GF-D8 (cell line): ENCODE data around the gene GJD3.

Experiments used
- DNase-seq: peaks from one replicate; lab custom pipeline; 2025; lab: John Stamatoyannopoulos, UW

Gene GJD3

GRCh38 chr17:40351359-40352236, 12.9 kb downstream of the GJD3 start:
- no peak for DNase-seq

GRCh38 chr17:40350689-40351358, 13.7 kb downstream of the GJD3 start:
- DNase-seq, result no peak

DNA sequence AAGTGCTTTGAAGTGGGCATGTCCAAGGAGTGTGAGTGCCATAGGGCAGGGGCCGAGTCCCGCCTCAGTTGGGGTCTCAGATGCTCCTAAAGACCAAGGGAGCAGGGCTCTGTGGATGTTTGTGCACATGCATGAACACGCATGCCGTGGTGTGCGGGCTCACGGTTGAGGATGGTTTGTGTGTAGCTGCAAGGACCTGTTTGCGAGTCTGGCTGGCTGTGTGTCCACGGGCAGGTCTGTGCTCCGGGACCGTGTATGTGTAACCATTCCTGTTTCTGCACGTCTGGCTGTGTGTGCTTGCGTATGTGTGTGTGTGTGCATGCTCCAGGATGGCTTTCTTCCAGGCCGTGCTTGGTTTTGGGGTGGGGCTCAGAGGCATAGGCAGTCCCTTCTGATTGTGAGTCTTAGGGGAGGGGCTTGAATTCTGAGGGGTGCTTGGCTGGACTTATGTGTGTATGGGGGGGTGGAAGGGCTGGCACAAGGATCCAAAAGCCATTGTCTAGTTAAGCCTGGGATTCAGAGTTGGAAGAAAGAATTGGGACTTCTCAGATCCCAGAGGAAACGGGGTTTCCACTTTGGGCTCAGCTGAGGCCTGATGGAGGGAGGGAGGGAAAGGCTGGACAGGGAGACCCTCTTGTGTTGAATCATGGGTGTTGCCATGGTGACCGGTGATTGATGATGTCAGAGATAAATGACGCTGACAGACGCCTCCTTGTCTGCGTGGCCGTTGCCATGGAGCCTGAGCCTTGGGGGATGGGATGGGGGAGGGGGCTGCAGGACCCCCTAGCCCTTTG, 14.4 kb downstream of the GJD3 start:
- no peak for DNase-seq

GRCh38 chr17:40349477-40349894, 15.1 kb downstream of the GJD3 start:
- no peak for DNase-seq

GRCh38 chr17:40348562-40349476, 15.7 kb downstream of the GJD3 start:
- no peak for DNase-seq

- DNase-seq, result no peak
These were observed 16.4 kb downstream of the GJD3 start for GRCh38 chr17:40348136-40348504.

GRCh38 chr17:40347319-40348135, 17.0 kb downstream of the GJD3 start:
- no peak for DNase-seq

GRCh38 chr17:40346765-40347158, 17.8 kb downstream of the GJD3 start:
- DNase-seq, result no peak

GRCh38 chr17:40345994-40346764, 18.4 kb downstream of the GJD3 start:
- DNase-seq, result no peak

DNA sequence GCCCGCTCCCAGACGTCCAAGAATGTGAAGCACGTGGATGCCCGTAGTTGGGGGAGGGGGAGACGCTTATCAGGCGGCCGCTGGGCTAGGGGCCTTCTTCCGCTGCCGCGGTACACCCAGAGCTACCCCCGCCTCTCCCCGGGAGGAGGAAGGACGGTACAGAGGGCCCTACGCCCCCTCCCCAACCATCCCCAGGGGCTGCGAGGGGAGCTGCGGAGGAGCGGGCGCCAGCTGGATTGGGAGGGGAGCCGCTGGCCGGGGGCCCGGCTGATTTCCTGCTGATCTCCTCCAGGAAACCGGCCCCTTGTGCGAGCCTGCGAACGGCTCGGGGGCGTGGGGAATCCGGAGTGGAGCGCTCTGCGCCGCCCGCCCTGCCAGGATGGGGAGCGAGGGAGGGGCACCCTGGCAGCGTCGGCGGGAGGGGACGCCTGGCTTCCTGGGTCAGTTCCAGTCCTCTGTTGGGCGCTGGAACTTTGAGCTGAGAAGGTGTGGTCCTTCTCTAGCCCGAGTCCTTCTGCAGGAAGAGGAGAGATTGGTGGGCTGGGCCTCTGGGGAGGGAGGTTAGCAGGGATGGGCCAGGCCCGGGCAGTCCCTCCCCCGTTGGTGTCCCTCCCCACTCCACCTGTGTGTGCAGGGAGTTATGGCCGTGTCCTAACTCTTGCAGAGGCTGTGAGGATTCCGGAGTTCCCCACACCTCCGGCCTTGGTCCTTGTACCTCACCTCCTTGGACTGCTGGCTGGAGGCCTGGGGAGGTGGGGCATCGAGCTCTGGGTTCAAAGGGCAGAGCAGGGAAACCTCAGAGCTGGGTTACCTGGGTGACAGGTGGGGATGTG, 19.2 kb downstream of the GJD3 start:
- peak; percentile 27 for DNase-seq

DNA sequence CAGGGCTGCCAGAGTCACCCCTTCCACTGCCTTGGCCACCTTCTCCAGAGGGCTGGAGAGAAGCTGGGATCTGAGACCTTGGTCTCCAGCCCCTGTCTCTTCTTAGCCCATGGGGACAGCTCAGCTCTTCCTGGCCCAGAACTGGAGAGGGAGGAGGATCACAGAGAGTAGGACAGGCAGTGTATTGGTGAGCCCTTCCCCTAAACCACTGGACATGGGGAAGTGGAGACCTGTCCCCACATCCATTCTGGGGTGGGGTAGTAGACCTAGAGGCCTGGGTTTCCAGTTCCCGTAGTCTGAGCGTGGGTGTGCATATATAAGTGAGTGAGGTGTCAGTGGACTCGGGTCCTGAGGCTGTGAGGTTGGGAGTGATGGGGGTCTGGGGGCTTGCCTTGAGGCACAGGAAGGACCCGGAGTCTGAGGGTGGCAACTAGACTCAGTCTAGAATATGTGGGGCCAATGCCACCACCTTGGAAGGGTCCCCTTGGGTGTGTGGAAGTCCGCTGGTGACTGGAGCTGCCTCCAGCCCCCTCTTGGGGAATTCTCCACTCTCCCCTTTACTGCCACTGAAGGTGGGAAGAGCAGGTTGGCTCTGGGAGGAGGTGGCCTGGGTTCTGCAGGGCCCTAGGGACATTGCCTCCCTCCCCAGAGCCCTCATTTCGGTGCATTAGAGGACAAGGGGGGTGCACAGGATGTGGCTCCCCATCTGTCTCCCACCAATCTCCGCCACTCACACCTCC, 19.9 kb downstream of the GJD3 start:
- DNase-seq, result no peak

DNA sequence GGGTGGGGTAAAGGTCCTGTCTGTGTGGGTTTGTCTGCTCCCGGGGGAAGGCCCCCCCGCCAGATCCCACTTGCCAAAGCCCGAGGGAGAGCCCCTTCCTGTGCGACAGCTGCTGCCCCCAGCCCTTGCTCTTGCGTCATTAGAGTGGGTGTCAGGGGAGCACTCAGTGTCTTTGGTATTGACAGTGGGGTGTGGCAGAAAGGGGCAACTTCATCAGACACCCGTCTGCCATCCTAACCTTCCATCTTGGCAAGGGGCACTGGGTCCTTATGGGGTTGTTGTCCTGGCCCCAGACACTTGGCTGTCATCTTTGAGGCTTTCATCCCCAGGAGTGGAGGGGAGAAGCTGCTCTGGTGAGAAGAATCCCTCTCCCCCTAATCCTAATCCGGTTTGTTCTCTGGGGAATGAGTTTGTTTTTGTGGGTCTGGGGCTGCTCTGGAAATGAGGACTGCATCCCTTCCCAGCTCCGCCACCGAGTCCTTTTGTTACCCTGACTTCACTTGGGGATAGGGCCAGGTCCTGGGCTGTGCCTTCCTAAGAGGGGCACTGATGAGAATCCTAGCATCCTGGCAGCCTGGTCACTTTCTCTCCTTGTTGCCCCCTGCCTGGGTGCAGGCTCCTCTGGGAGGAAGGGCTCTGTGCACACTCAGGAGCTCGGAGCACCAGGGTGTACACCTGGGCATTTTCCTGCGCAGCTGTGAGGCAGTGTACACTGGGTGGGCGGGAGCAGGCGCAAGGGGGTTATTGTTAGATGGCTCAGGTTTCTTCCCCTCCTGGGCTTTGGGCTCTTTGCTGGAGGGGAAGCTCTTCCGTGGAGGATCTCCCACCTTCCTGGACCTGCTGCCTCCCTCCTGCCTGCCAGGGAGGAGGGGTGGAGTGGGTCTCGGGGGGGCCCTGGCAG, 21.1 kb downstream of the GJD3 start:
- no peak for DNase-seq

DNA sequence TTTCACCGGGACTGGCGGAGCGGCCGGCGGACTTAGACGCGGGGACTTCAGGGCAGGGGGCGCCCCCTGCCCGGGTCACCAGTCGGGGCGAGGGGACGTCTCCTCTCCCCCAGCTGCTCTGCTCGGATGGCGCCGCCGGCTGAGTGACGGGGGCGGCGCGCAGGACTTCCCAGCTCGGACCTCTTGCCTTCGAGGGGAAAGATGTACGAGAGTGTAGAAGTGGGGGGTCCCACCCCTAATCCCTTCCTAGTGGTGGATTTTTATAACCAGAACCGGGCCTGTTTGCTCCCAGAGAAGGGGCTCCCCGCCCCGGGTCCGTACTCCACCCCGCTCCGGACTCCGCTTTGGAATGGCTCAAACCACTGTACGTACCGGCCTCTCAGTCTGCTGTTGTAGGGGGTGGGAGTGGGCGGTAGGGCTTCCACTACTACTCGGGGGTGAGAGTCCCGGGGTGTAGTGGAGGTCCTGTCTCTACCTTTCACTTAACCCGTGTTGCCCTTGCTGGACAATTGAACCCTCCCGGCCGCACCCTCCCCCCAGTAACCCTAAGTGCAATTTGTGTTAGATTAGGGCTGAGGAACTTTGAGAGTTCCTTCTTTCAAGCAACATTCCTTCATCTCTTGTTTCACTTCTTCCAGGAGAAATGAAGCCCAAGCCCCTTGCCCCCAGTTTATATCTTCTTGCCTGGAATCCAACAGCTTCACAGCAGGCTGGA, 21.9 kb downstream of the GJD3 start:
- no peak for DNase-seq

- DNase-seq, result no peak
These were observed 22.6 kb downstream of the GJD3 start for GRCh38 chr17:40341808-40342503.

GRCh38 chr17:40340880-40341807, 23.4 kb downstream of the GJD3 start:
- DNase-seq, result no peak
